GM23248 (cell line): ENCODE measurements around the gene C17orf113. TPM values are rescaled to one million over a fixed set of nuclear protein-coding genes. Genes with fewer than 3 reads are reported as not detected.
A peak's percentile ranks its signal among the peaks of the same experiment; 100 is the strongest.

Source experiments
- DNase-seq: peaks from one replicate; pipeline ENCODE4 v3.0.0-alpha.2; 2015
- H2AFZ ChIP-seq: fragments of 200-600 bp; sonication (generic); 2 replicates; pipeline ENCODE4 v1.6.1; 2016; ENCODE audit warnings: antibody characterized with exemption
- H3F3A ChIP-seq: fragments of 200-600 bp; sonication (generic); 2 replicates; pipeline ENCODE4 v1.6.1; 2016; ENCODE audit warnings: mild to moderate bottlenecking, antibody characterized with exemption, mixed run types; ENCODE audit not compliant: insufficient read depth
- H3K27ac ChIP-seq: fragments of 200-600 bp; sonication (generic); 2 replicates; pipeline ENCODE4 v1.5.1; 2016; ENCODE audit warnings: mild to moderate bottlenecking
- H3K27me3 ChIP-seq: fragments of 200-600 bp; sonication (generic); replicated peaks from 2 replicates; pipeline ENCODE4 v1.6.1; 2016; ENCODE audit warnings: mild to moderate bottlenecking; ENCODE audit not compliant: insufficient read depth
- H3K36me3 ChIP-seq: fragments of 200-600 bp; sonication (generic); 2 replicates; pipeline ENCODE4 v1.6.1; 2016; ENCODE audit warnings: low read depth, mild to moderate bottlenecking
- H3K4me1 ChIP-seq: fragments of 200-600 bp; sonication (generic); 2 replicates; pipeline ENCODE4 v1.6.1; 2016; ENCODE audit warnings: mild to moderate bottlenecking; ENCODE audit not compliant: insufficient read depth
- H3K4me2 ChIP-seq: fragments of 200-600 bp; sonication (generic); one replicate; pipeline ENCODE4 v1.6.1; 2016; ENCODE audit warnings: mild to moderate bottlenecking; ENCODE audit not compliant: unreplicated experiment
- H3K4me3 ChIP-seq: fragments of 200-600 bp; sonication (generic); 2 replicates; pipeline ENCODE4 v1.5.1; 2016; ENCODE audit warnings: mild to moderate bottlenecking
- H3K79me2 ChIP-seq: fragments of 200-600 bp; sonication (generic); 2 replicates; pipeline ENCODE4 v1.6.1; 2016; ENCODE audit warnings: mild to moderate bottlenecking; ENCODE audit not compliant: insufficient read depth
- H3K9ac ChIP-seq: fragments of 200-600 bp; sonication (generic); 2 replicates; pipeline ENCODE4 v1.6.1; 2016; ENCODE audit warnings: mild to moderate bottlenecking
- H3K9me2 ChIP-seq: fragments of 200-600 bp; sonication (generic); 2 replicates; pipeline ENCODE4 v1.6.1; 2016; ENCODE audit warnings: mixed run types, mild to moderate bottlenecking, moderate library complexity; ENCODE audit not compliant: insufficient read depth
- H3K9me3 ChIP-seq: fragments of 200-600 bp; sonication (generic); one replicate; pipeline ENCODE4 v1.6.1; 2017; ENCODE audit warnings: low read depth
- H4K20me1 ChIP-seq: fragments of 200-600 bp; sonication (generic); 2 replicates; pipeline ENCODE4 v1.6.0; 2016; ENCODE audit not compliant: insufficient read depth
- EZH2 ChIP-seq: fragments of 200-600 bp; sonication (generic); IDR thresholded peaks from 2 replicates; pipeline ENCODE4 v1.6.1; 2018; ENCODE audit warnings: antibody characterized with exemption, mild to moderate bottlenecking; ENCODE audit not compliant: insufficient read depth, poor library complexity, severe bottlenecking
- EZH2phosphoT487 ChIP-seq: fragments of 200-600 bp; sonication (generic); IDR thresholded peaks from 2 replicates; pipeline ENCODE4 v1.6.1; 2018; ENCODE audit warnings: antibody characterized with exemption, moderate library complexity, mild to moderate bottlenecking, low read depth; ENCODE audit not compliant: insufficient read depth
- WGBS, 2 experiments: methylation state at CpG; one replicate each; pipeline ENCODE4 v1.1.6; 2015 to 2017; ENCODE audit warnings: low lambda C conversion rate in 2 of 2, low coverage in 1 of 2; ENCODE audit errors: missing lambda C conversion rate in 2 of 2; 5-methylcytosine and 5-hydroxymethylcytosine counted together
- in situ Hi-C: fragments of 300-500 bp; cut with MboI; formaldehyde crosslinking; loops from 2 replicates; pipeline ENCODE4 v1.15.0; 2020
- polyA plus RNA-seq: library from polyadenylated mRNA; unstranded; fragments of >200 nt; fragmentation: Nextera tagmentation; extraction: Ambion mirVana; gene quantifications from 2 replicates; pipeline ENCODE4 v1.2.1, GENCODE V29; 2016
- total RNA-seq: library from RNA; depleted of rRNA; stranded (reverse); fragments of >200 nt; shearing (Covaris generic); gene quantifications from 2 replicates; pipeline ENCODE4 v1.2.3, GENCODE V29; 2014

Gene C17orf113
- total and polyA plus RNA-seq, 2 experiments from 2014 or later: not detected

DNA sequence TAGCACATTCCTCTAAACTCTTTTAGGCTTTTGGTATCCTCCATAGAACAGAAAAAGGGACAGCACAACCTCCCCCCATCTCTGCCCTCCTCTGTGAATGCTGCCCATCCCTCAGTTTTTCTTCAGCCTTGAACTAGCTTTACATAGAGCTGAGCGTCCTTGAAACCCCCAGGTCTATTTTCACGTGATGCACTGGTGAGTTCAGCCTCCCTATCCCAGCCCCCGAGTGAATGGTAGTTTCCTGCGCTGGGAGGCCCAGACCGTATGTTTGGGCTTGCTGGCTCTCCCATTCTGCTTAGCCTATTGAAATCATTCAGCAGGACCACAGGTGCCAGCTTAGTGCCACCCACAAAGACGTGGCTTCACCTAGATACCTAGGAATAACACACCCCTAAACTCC lies 25.4 kb upstream of the C17orf113 start:
- no peak overlapping the region for H3K4me2 ChIP-seq
- no peak overlapping the region for H3K9ac ChIP-seq
- no peaks in the 10 kb centered on the region for H3K36me3 ChIP-seq
- H3K4me1 ChIP-seq: 0 out of 2 replicates have a peak, but pooled peaks cover 4% of the 10 kb centered on the region
- no peak overlapping the region for H3K27ac ChIP-seq
- no peak for TF ChIP-seq EZH2
- no peak overlapping the region for H2AFZ ChIP-seq
- H3F3A ChIP-seq: no peaks in the 10 kb centered on the region
- no peaks in the 10 kb centered on the region for H3K79me2 ChIP-seq
- peaks cover 16% of the 10 kb centered on the region for H3K27me3 ChIP-seq
- no peaks in the 10 kb centered on the region for H3K9me3 ChIP-seq
- in situ Hi-C loops: no loop called here
- 53 to 58% methylated on average over 6 of the region's 6 CpGs for WGBS, 2 experiments
- DNase-seq: no peak
- H3K4me3 ChIP-seq: no peak overlapping the region
- H3K9me2 ChIP-seq: no peaks in the 10 kb centered on the region
- H4K20me1 ChIP-seq: no peaks in the 10 kb centered on the region

DNA sequence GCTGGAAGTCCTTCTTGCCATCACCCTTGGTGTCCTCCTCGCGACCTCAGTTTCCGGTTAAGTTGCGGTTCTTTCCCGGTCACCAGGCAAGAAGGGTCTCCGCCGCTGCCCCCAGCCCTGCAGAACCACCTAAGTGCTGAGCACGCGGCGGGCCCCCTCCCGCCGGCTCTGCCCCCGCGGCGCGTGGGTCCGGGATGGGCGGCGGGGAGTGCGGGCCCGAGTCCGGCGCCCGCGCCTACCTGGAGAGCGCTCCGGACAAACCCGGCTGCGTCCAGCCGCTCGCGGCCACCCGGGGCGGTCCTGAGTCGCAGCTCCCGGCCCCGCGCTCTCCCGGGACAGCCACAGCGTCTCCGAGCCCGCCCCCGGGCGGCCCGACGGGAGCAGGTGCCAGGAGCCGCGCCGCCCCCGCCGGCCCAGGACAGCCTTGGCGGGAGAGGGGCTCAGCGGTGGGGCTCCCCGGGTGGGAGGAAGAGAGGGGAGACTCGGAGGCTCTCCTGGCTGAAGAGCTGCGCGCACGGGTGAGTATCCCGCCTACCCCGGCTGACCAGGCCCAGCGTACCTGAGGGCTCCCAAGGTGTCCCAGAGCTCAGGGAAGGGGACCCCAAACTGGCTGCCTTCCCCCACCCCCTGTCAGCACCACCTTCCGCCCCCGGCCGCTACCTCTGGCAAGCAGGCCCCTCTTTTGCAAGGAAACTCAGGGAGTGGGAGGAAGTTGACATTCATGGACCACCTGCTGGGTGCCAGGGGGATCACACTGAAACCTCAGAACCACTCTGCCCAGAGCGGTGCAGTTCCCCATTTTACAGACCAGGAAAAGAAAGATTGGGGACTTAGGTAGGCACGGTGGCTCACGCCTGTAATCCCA lies 22.2 kb upstream of the C17orf113 start:
- Histone ChIP-seq H3K4me1 (0 out of 2 replicates have a peak, but pooled peaks cover 4% of the 10 kb centered on the region), H4K20me1 (no peaks in the 10 kb centered on the region), H3F3A (no peaks in the 10 kb centered on the region), H3K27me3 (peaks cover 16% of the 10 kb centered on the region), H3K9me2 (no peaks in the 10 kb centered on the region), H3K4me3 (peak overlapping the region; percentile 42), H3K9me3 (no peaks in the 10 kb centered on the region), H3K4me2 (peak overlapping the region; percentile 18), H3K9ac (no peak overlapping the region), H3K36me3 (no peaks in the 10 kb centered on the region), H3K79me2 (no peaks in the 10 kb centered on the region), H3K27ac (no peak overlapping the region), H2AFZ (peak overlapping the region; percentile 57)
- 17 to 19% methylated on average over 42 to 53 of the region's 67 CpGs for WGBS, 2 experiments
- no peak for TF ChIP-seq EZH2phosphoT487
- TF ChIP-seq EZH2: peak; percentile 67
- peak; percentile 34 for DNase-seq
- in situ Hi-C loops: no loop called here

DNA sequence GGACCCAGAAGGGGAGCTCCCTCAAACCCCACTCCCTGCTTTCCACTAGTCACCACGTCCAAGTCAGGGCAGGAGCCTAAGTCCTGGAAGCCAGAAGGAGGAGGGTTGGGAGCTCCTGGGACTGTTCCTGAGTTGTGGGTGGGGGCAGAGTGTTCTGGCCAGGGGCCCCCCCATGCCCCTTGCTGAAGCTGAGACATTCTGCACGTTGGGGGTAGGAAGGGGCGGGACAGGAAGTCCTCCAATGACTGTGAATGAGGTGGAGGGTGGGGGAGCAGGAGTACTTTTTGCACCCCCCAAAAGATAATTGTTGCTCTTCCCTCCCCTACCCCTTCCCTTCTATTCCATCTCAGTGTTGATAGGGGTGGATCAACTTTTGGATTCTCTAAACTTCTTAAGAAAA lies 21.4 kb upstream of the C17orf113 start:
- H3K27me3 ChIP-seq: peaks cover 16% of the 10 kb centered on the region
- no peaks in the 10 kb centered on the region for H3K9me3 ChIP-seq
- TF ChIP-seq EZH2phosphoT487: no peak
- no peak for TF ChIP-seq EZH2
- H3K27ac ChIP-seq: no peak overlapping the region
- H3K4me3 ChIP-seq: peak overlapping the region; percentile 42; the same call in 1 of the 2 replicates
- WGBS, 2 experiments: 8 to 10% methylated on average over 3 of the region's 3 CpGs
- no peaks in the 10 kb centered on the region for H3K9me2 ChIP-seq
- no peak overlapping the region for H3K9ac ChIP-seq
- DNase-seq: no peak
- no peaks in the 10 kb centered on the region for H4K20me1 ChIP-seq
- H3K4me1 ChIP-seq: 0 out of 2 replicates have a peak, but pooled peaks cover 4% of the 10 kb centered on the region
- no peaks in the 10 kb centered on the region for H3K36me3 ChIP-seq
- H2AFZ ChIP-seq: peak overlapping the region; percentile 57
- no peak overlapping the region for H3K4me2 ChIP-seq
- no peaks in the 10 kb centered on the region for H3F3A ChIP-seq
- no peaks in the 10 kb centered on the region for H3K79me2 ChIP-seq
- in situ Hi-C loops: no loop called here

DNA sequence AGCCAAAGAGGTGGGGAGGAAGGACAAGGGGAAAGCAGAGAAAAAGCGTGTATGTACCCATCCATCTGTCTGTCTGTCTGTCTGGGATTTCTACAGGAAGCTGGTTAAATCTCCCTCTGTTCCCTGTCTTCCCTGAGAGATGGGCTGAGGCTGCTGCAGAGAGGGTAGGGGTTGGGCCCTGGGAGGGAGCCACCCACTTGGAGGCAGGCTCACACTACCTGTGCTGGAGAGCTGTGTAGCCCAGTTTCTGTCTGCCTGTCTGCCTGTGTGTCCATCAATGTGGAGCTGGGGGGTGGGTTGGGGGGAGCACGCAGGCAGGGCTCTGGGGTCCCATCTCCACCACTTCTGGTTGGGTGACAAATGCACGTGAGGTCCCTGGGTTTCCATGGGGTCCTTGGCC lies 18.6 kb upstream of the C17orf113 start:
- H3K4me2 ChIP-seq: no peak overlapping the region
- H2AFZ ChIP-seq: no peak overlapping the region
- H3F3A ChIP-seq: no peaks in the 10 kb centered on the region
- no peaks in the 10 kb centered on the region for H3K9me3 ChIP-seq
- no peak overlapping the region for H3K9ac ChIP-seq
- H4K20me1 ChIP-seq: no peaks in the 10 kb centered on the region
- 86 to 96% methylated on average over 2 to 3 of the region's 3 CpGs for WGBS, 2 experiments
- H3K4me3 ChIP-seq: no peak overlapping the region
- TF ChIP-seq EZH2phosphoT487 (no peak), EZH2 (no peak)
- H3K36me3 ChIP-seq: no peaks in the 10 kb centered on the region
- DNase-seq: no peak
- H3K27me3 ChIP-seq: peaks cover 16% of the 10 kb centered on the region
- no peak overlapping the region for H3K27ac ChIP-seq
- H3K9me2 ChIP-seq: no peaks in the 10 kb centered on the region
- H3K4me1 ChIP-seq: 0 out of 2 replicates have a peak, but pooled peaks cover 4% of the 10 kb centered on the region
- in situ Hi-C loops: no loop called here
- no peaks in the 10 kb centered on the region for H3K79me2 ChIP-seq
